C4-2B (cell line): ENCODE results near the gene MVB12B.

ENCODE experiments used
- H3K27ac ChIP-seq: fragments of 450-650 bp; 2 replicates; pipeline ENCODE4 v1.5.1; 2017
- ZFX ChIP-seq: fragments of 450-650 bp; IDR thresholded peaks from 2 replicates; pipeline ENCODE4 v1.6.1; 2017
- TF ChIP-seq, protein P1 (sequence below): fragments of 450-650 bp; conservative IDR thresholded peaks from 2 replicates; pipeline ENCODE4 v1.5.1; 2017; ENCODE audit warnings: mild to moderate bottlenecking

The MVB12B gene

DNA sequence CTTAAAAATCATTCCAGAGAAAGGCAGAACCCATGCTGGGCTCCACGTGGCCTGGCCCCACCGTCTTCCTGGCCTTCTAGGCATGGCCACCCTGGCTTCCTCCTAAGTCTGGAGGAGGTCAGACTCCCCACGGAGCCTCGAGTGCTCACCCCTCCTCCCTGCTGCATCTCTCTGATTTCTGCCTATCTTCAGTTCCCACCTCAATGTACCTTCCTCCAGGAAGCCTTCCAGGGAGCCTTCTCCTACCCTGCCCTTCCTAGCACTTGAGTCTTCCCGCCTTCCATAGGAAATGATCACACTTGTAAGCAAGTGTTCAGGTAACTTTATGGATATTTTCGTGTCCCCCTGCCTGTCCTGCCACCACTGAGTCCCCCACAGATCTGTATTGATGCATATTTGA lies 92.0 kb downstream of the MVB12B start:
- TF ChIP-seq ZFX = no peak
- TF ChIP-seq, protein P1, sequence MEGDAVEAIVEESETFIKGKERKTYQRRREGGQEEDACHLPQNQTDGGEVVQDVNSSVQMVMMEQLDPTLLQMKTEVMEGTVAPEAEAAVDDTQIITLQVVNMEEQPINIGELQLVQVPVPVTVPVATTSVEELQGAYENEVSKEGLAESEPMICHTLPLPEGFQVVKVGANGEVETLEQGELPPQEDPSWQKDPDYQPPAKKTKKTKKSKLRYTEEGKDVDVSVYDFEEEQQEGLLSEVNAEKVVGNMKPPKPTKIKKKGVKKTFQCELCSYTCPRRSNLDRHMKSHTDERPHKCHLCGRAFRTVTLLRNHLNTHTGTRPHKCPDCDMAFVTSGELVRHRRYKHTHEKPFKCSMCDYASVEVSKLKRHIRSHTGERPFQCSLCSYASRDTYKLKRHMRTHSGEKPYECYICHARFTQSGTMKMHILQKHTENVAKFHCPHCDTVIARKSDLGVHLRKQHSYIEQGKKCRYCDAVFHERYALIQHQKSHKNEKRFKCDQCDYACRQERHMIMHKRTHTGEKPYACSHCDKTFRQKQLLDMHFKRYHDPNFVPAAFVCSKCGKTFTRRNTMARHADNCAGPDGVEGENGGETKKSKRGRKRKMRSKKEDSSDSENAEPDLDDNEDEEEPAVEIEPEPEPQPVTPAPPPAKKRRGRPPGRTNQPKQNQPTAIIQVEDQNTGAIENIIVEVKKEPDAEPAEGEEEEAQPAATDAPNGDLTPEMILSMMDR = no peak
- H3K27ac ChIP-seq = no peak overlapping the region

DNA sequence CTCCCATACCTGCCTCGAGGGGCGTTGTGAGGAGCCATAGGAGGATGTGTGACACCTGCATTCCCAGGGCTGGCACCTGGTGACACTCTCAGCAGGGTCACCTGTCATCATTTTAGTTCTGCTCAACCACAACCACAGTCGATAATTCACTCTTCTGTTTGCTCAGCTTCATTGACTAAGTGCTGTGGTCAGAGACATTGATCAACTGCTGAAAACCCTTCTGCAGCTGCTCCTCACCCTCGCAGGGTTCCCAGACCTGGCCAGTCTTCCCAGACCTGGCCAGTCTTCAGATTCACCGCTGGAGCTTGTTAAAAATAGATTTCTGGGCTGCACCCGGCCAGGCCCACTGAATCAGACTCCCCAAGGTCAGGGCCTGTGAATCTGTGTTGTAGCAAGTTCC lies 92.8 kb downstream of the MVB12B start:
- no peak overlapping the region for H3K27ac ChIP-seq
- TF ChIP-seq, protein P1 = no peak
- TF ChIP-seq ZFX = no peak

DNA sequence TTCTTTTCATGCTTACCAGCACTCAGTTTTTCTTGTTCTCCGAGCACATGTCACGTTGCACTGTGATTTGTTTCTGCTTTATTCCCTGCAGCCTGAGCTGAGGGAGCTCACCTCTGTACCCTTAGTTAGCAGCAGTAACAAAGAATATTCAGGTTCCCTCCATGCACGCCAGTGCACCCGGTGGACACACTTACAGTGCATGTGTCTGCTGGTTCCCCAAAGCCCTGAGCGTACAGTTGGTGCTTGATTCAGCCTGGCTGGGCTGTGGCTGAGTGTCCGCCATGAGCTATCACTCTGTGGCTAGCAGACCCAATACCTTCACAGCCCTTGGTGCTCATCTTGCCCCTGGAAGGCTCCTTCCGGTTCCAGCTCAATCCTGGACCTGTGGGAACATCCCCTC lies 93.5 kb downstream of the MVB12B start:
- no peak overlapping the region for H3K27ac ChIP-seq
- TF ChIP-seq, protein P1 = no peak
- no peak for TF ChIP-seq ZFX

DNA sequence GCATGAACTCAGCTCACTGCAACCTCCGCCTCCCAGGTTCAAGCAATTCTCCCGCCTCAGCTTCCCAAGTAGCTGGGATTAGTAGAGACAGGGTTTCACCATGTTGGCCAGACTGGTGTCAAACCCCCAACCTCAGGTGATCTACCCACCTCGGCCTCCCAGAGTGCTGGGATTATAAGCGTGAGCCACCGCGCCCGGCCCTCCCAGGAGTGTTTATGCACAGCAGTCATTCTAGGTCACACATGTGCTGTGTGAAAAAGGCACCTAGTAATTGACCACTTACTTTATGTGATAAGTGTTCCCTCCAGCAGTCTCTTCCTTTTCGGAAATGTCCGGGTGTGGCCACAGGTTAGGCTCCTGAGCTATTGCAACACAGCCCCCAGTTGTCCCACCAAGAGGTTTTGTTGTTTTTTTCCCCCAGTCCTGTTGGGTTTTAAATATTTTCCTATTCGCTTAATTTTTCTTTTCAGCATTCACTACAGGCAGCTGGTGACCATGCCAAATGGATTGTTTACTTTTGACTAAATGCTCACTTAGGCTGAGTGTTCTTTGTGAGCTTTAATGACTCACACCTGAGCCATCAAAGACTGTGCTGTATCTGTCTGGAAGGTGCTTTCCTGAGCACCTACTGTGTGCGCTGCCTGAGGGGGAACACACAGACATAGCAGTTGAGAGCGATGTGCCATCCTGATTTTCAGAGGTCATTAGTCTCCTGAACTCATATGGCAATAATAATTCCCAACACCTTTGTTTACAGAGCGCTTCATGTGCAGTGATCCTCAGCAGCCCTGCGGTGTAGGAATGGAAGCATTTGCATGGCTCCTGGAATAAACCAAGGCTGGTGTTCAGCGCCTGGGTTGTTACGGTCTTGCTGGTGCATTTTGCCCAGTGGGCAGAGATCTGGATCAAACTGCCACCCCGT lies 94.3 kb downstream of the MVB12B start:
- TF ChIP-seq ZFX = no peak
- TF ChIP-seq, protein P1 = no peak
- H3K27ac ChIP-seq = no peak overlapping the region

DNA sequence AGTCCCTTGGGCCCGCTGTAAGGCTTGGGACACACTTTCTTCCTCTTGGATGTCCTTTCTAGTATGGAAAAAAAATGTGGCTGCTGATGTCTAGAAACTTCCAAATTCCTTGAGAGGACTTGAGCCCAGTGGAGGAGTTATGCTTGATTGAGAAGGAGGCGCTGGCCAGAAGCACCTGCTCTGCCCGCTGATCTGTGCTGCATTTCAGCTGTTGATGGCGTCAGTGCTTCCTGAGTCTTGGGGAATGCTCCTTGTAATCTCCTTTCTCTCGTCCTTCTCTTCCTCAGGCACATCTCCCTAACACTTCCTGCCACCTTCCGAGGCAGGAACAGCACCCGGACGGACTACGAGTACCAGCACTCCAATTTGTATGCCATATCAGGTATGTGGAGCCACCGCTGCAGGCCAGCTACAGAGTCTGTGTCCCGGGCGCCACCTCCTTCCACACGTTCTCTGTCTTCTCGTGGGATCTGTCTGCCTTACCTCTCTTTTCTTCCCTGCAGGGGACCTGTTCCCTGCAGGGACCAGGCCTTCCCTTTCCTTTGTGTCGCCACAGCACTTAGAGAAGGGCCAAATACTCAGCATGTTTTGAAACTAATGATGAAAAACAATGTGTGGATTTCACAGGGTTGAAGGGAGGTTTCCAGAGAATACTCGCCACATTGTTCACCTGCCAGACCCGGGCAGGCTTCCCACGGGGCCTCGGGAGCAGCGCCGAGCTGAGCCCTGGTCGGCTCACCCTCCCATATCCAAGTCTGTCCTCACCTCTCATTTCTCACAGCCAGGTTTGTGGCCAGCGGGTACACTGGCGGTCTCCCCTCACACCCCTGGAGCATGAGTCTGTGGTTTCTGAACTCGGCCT lies 95.2 kb downstream of the MVB12B start:
- H3K27ac ChIP-seq = no peak overlapping the region

DNA sequence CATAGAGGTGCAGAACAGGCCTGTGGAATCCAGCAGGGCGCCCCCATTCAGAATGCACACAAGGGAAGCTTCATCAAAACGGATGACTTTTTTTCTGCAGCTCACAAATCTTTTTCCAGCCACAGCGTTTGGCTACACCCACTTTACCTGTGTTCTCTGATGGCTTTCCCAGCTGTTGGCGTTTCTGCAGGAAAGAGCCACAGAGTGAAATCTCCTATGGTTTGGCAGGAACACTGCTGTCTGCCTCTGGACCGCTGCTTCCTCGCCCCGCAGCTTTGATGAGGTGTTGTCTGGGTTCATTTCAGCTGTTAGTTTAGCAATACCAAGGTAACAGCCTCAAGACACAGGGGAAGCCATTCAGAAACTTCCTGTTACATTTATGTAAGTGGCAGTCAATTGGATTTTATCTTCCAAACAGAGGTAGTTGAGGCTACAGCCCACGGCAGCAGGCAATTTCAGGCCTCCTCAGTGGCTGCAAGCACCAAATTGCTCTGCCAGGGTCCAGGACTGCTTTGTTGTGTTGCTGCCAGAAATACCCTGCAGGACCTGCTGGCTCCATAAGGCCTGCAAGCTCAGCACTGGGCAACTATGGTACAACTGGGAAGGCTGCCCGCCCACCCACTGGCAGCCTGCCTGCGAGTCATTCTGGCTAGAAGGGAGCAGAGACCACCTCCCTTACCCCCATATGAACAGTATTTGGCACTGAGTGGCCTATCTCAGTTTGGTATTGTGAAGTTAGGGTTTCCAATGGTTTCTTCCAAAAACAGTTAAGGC lies 96.7 kb downstream of the MVB12B start:
- TF ChIP-seq, protein P1 = no peak
- no peak for TF ChIP-seq ZFX
- no peak overlapping the region for H3K27ac ChIP-seq

More for the DNA sequence above, 95.2 kb downstream of the MVB12B start:
- TF ChIP-seq ZFX = no peak
- TF ChIP-seq, protein P1 = no peak
